ENCODE measurements around the gene TBC1D5. TPM values are rescaled to one million over a fixed set of nuclear protein-coding genes. Genes with fewer than 3 reads are reported as not detected.

TBC1D5 gene
- total RNA-seq, 1 experiment from 2014 or later, result 36.4 TPM

DNA sequence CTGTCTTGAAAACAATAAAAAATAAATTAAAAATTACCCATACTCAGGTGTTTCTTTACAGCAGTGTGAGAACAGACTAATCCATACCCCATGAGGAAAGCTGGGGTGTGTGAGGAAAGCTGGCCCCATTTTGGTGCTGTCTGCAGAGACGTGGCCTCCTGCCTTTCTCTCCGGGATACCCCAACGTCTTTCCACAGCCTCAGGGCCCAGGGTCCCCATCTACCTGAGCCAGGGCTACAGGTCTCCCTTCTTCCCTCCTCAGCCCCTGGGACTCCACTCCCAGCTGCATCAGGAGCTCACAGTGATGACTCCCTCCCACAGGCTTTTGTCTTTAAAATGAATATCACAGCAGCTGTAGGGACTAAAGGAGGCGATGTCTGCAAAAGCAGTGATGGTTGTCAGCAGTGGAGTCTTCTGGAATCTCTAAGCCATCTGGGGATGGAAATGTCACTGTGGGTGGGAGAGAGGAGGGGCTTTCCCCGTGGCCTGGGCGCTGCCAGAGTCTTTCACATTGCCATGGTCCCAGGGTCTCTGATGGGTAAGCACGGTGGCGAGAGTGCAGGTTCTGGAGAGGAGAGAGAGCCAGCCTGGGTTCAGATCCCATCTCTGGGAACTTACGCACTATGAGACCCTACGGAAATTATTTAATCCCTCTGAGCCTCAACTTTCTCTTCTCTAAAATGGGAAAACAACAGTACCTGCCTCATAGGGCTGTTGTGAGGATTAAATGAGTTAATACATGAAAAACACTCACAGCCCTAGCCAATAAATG, 598.4 kb downstream of the TBC1D5 start:
- Mint-ChIP-seq H3K27ac (ENCODE audit: unreplicated experiment) (no peak overlapping the region), H3K4me3 (ENCODE audit: unreplicated experiment) (no peak overlapping the region), H3K4me1 (ENCODE audit: low read depth, unreplicated experiment) (no peaks in the 10 kb centered on the region), H3K27me3 (ENCODE audit: insufficient read depth, unreplicated experiment) (peaks cover 10% of the 10 kb centered on the region), H3K9me3 (ENCODE audit: unreplicated experiment) (no peaks in the 10 kb centered on the region), H3K36me3 (ENCODE audit: insufficient read depth, unreplicated experiment) (no peaks in the 10 kb centered on the region)
- POLR2A ChIA-PET, result no interaction called here
- no peaks in the 10 kb centered on the region; the same call in 1 of the 2 replicates for H3K27me3 ChIP-seq (replicated peaks; ENCODE audit: control insufficient read depth, insufficient read depth, low read length)
- no peaks in the 10 kb centered on the region for H3K36me3 ChIP-seq (ENCODE audit: control insufficient read depth, insufficient read depth, low read length)
- TF ChIP-seq, protein P1, sequence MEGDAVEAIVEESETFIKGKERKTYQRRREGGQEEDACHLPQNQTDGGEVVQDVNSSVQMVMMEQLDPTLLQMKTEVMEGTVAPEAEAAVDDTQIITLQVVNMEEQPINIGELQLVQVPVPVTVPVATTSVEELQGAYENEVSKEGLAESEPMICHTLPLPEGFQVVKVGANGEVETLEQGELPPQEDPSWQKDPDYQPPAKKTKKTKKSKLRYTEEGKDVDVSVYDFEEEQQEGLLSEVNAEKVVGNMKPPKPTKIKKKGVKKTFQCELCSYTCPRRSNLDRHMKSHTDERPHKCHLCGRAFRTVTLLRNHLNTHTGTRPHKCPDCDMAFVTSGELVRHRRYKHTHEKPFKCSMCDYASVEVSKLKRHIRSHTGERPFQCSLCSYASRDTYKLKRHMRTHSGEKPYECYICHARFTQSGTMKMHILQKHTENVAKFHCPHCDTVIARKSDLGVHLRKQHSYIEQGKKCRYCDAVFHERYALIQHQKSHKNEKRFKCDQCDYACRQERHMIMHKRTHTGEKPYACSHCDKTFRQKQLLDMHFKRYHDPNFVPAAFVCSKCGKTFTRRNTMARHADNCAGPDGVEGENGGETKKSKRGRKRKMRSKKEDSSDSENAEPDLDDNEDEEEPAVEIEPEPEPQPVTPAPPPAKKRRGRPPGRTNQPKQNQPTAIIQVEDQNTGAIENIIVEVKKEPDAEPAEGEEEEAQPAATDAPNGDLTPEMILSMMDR (IDR thresholded peaks at IDR 0.05; ENCODE audit: insufficient read depth in 1 of 2, low read depth in 1 of 2, low read length in 1 of 2, severe bottlenecking in 1 of 2, unreplicated experiment in 1 of 2), result no peak
- intact Hi-C loops (cut with micrococcal nuclease; ENCODE audit: unreplicated experiment), result no loop called here
- CTCF ChIA-PET, result no interaction called here
- H3K9me3 ChIP-seq, result no peaks in the 10 kb centered on the region
- no TSS peak for BruUV-seq (replicated peaks)
- H3K4me3 ChIP-seq (ENCODE audit: low read depth, low read length), result no peak overlapping the region
- no peaks in the 10 kb centered on the region for H3K4me1 ChIP-seq
- DNase-seq, result no peak

DNA sequence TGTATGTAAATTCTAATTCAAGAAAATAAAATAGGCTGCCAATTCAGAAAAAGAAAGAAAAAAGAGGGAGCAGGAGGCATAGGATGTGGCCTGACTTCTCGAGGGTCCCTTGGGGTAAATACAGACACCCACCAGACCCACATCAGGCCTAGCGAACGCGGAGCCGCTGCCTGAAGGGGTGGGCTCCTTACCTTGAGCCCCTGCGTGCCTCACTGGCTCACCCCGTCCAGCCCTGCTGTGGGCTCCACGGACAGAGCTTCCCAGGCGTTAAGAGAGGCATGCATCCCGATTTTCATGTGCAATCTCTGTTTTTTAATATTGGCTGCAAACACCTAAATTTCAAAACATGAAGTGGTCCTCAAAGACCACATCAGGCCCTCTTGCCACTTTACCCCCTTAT, 599.9 kb downstream of the TBC1D5 start:
- intact Hi-C loops (cut with micrococcal nuclease; ENCODE audit: unreplicated experiment), result no loop called here
- Mint-ChIP-seq H3K4me3 (ENCODE audit: unreplicated experiment) (no peak overlapping the region), H3K27ac (ENCODE audit: unreplicated experiment) (no peak overlapping the region), H3K4me1 (ENCODE audit: low read depth, unreplicated experiment) (no peaks in the 10 kb centered on the region), H3K36me3 (ENCODE audit: insufficient read depth, unreplicated experiment) (no peaks in the 10 kb centered on the region), H3K27me3 (ENCODE audit: insufficient read depth, unreplicated experiment) (peaks cover 7% of the 10 kb centered on the region), H3K9me3 (ENCODE audit: unreplicated experiment) (no peaks in the 10 kb centered on the region)
- no peaks in the 10 kb centered on the region for H3K36me3 ChIP-seq (ENCODE audit: control insufficient read depth, insufficient read depth, low read length)
- ChIA-PET CTCF (no interaction called here), POLR2A (no interaction called here)
- no peaks in the 10 kb centered on the region; the same call in 1 of the 2 replicates for H3K27me3 ChIP-seq (replicated peaks; ENCODE audit: control insufficient read depth, insufficient read depth, low read length)
- no peaks in the 10 kb centered on the region for H3K4me1 ChIP-seq
- H3K4me3 ChIP-seq (ENCODE audit: low read depth, low read length), result no peak overlapping the region
- TF ChIP-seq, protein P1 (IDR thresholded peaks at IDR 0.05; ENCODE audit: insufficient read depth in 1 of 2, low read depth in 1 of 2, low read length in 1 of 2, severe bottlenecking in 1 of 2, unreplicated experiment in 1 of 2), result no peak
- no peak for DNase-seq
- H3K9me3 ChIP-seq, result no peaks in the 10 kb centered on the region
- BruUV-seq (replicated peaks), result no TSS peak

DNA sequence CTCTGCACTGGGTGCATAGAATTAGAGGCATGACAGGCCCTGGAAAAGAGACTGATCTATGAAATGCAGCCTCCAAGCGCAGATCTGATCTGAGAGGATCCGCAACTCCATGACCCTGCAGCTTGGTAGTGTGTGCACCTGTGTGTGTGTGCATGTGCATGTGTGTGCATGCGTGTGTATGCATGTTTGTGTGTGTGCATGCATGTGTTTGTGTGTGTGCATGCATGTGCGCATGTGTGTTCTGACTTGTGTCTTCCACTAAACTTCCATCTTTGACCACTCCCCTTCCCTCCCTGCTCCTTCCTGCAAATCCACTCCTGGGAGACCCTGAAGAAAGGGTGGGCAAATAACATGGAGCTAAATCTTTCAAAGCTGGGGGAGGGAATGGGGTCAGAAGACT, 600.7 kb downstream of the TBC1D5 start:
- TF ChIP-seq, protein P1 (IDR thresholded peaks at IDR 0.05; ENCODE audit: insufficient read depth in 1 of 2, low read depth in 1 of 2, low read length in 1 of 2, severe bottlenecking in 1 of 2, unreplicated experiment in 1 of 2), result no peak
- H3K4me3 Mint-ChIP-seq (ENCODE audit: unreplicated experiment), result no peak overlapping the region
- H3K4me1 Mint-ChIP-seq (ENCODE audit: low read depth, unreplicated experiment), result no peaks in the 10 kb centered on the region
- peaks cover 7% of the 10 kb centered on the region for H3K27me3 Mint-ChIP-seq (ENCODE audit: insufficient read depth, unreplicated experiment)
- Histone ChIP-seq H3K4me3 (ENCODE audit: low read depth, low read length) (no peak overlapping the region), H3K9me3 (no peaks in the 10 kb centered on the region), H3K4me1 (no peaks in the 10 kb centered on the region), H3K36me3 (ENCODE audit: control insufficient read depth, insufficient read depth, low read length) (no peaks in the 10 kb centered on the region), H3K27me3 (replicated peaks; ENCODE audit: control insufficient read depth, insufficient read depth, low read length) (no peaks in the 10 kb centered on the region; the same call in 1 of the 2 replicates)
- H3K27ac Mint-ChIP-seq (ENCODE audit: unreplicated experiment), result no peak overlapping the region
- ChIA-PET CTCF (no interaction called here), POLR2A (no interaction called here)
- BruUV-seq (replicated peaks), result no TSS peak
- intact Hi-C loops (cut with micrococcal nuclease; ENCODE audit: unreplicated experiment), result no loop called here
- H3K9me3 Mint-ChIP-seq (ENCODE audit: unreplicated experiment), result no peaks in the 10 kb centered on the region
- DNase-seq, result no peak
- no peaks in the 10 kb centered on the region for H3K36me3 Mint-ChIP-seq (ENCODE audit: insufficient read depth, unreplicated experiment)
